ENCODE data around the gene ACTR3C. TPM values are rescaled to one million over a fixed set of nuclear protein-coding genes. Genes with fewer than 3 reads are reported as not detected.
A peak's percentile ranks its signal among the peaks of the same experiment; 100 is the strongest.

Gene ACTR3C
- total and polyA plus RNA-seq, 2 of the 13 experiments (the other 11 are each of a cell fraction or from before 2014, with no cell fraction given) = 3.8 to 7.5 TPM

DNA sequence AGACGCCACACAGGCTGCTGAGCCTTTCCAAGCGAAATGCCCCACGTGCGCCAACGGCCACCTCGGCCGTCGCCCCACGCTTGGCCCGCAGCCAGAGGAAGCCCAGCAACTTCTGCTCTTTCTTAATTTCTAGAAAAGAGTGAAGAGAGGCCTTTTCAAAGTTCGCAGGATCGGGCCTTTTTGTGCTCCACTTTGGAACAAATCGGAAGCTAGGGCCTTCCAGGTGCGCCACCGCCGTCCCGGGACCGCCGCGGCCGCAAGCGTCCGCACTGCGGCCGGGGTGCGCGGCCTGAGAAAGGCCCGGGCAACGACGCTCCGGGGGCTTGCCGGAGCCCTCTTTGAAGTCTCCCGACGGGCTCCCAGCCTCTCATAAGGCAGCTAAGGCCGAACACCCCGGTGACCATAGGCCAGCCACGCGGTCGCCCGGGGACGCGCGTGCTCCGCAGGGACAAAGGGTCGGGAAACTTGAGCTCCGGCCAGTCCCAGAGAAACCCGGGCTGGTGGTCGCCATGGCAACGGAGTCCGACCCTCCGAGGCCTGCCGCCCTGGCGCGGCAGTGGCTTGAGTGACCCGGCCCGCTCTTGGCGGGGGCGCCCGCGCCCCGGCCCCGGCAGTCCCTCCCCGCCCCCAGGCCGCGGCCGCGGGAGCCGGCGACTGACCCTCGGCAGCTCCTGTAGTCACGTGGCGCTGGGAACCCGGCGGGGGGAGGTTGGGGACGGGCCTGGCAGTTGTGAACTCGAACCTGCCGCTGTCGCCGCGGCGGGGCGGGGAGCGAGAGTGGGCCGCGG, 44.9 kb upstream of the ACTR3C start, which contains the start of gene REPIN1 (continued):
- TF ChIP-seq ZNF646 (CRISPR knock-in tag; IDR thresholded peaks at IDR 0.05) (no peak; the same call in 1 of the 2 replicates), PHF8 (CRISPR knock-in tag; IDR thresholded peaks at IDR 0.05) (peak; percentile 73), MEF2D (CRISPR knock-in tag; IDR thresholded peaks at IDR 0.05) (no peak; the same call in 1 of the 2 replicates), ZNF562 (CRISPR knock-in tag; IDR thresholded peaks at IDR 0.05; ENCODE audit: borderline replicate concordance) (0 out of 2 replicates have a peak, but pooled peaks have one; percentile 49), ZNF775 (CRISPR knock-in tag; IDR thresholded peaks at IDR 0.05; ENCODE audit: borderline replicate concordance) (no peak), ZNF839 (CRISPR knock-in tag; IDR thresholded peaks at IDR 0.05; ENCODE audit: borderline replicate concordance) (peak; percentile 63; the same call in 1 of the 2 replicates), TOPORS (CRISPR knock-in tag; IDR thresholded peaks at IDR 0.05) (peak; percentile 32; the same call in 1 of the 2 replicates), ZNF841 (CRISPR knock-in tag; IDR thresholded peaks at IDR 0.05; ENCODE audit: borderline replicate concordance) (no peak; the same call in 1 of the 2 replicates), PATZ1 (CRISPR knock-in tag; IDR thresholded peaks at IDR 0.05) (peak; percentile 89), KLF6 (CRISPR knock-in tag; IDR thresholded peaks at IDR 0.05) (peak; percentile 80)
- TF ChIP-seq, protein P1, sequence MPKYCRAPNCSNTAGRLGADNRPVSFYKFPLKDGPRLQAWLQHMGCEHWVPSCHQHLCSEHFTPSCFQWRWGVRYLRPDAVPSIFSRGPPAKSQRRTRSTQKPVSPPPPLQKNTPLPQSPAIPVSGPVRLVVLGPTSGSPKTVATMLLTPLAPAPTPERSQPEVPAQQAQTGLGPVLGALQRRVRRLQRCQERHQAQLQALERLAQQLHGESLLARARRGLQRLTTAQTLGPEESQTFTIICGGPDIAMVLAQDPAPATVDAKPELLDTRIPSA (CRISPR knock-in tag; IDR thresholded peaks at IDR 0.05; ENCODE audit: borderline replicate concordance) = peak; percentile 86; the same call in 1 of the 2 replicates
- TF ChIP-seq, protein P2, sequence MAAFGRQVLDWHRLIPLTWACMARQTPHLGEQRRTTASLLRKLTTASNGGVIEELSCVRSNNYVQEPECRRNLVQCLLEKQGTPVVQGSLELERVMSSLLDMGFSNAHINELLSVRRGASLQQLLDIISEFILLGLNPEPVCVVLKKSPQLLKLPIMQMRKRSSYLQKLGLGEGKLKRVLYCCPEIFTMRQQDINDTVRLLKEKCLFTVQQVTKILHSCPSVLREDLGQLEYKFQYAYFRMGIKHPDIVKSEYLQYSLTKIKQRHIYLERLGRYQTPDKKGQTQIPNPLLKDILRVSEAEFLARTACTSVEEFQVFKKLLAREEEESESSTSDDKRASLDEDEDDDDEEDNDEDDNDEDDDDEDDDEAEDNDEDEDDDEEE (CRISPR knock-in tag; IDR thresholded peaks at IDR 0.05) = peak; percentile 73
- TF ChIP-seq, protein P3, sequence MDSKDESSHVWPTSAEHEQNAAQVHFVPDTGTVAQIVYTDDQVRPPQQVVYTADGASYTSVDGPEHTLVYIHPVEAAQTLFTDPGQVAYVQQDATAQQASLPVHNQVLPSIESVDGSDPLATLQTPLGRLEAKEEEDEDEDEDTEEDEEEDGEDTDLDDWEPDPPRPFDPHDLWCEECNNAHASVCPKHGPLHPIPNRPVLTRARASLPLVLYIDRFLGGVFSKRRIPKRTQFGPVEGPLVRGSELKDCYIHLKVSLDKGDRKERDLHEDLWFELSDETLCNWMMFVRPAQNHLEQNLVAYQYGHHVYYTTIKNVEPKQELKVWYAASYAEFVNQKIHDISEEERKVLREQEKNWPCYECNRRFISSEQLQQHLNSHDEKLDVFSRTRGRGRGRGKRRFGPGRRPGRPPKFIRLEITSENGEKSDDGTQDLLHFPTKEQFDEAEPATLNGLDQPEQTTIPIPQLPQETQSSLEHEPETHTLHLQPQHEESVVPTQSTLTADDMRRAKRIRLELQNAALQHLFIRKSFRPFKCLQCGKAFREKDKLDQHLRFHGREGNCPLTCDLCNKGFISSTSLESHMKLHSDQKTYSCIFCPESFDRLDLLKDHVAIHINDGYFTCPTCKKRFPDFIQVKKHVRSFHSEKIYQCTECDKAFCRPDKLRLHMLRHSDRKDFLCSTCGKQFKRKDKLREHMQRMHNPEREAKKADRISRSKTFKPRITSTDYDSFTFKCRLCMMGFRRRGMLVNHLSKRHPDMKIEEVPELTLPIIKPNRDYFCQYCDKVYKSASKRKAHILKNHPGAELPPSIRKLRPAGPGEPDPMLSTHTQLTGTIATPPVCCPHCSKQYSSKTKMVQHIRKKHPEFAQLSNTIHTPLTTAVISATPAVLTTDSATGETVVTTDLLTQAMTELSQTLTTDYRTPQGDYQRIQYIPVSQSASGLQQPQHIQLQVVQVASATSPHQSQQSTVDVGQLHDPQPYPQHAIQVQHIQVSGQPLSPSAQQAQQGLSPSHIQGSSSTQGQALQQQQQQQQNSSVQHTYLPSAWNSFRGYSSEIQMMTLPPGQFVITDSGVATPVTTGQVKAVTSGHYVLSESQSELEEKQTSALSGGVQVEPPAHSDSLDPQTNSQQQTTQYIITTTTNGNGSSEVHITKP (CRISPR knock-in tag; IDR thresholded peaks at IDR 0.05; ENCODE audit: low read depth) = no peak; the same call in 1 of the 2 replicates

Measured in HepG2 (cell line).